MM.1S (cell line): ENCODE measurements around the gene GDF11.

Experiments used
- EZH2 ChIP-seq: fragments of 300-600 bp; sonication (generic); optimal IDR thresholded peaks from 2 replicates; pipeline ENCODE3; 2017; ENCODE audit warnings: low read depth, mild to moderate bottlenecking, antibody characterized with exemption, low read length, mixed read lengths
- TF ChIP-seq, protein P1 (sequence below): fragments of 300-600 bp; sonication (generic); IDR thresholded peaks from 2 replicates; pipeline ENCODE4 v1.5.1; 2016; ENCODE audit warnings: antibody characterized with exemption, low read length, mixed read lengths

GRCh38 chr12:55703288-55703687, 39.6 kb upstream of the GDF11 start:
- TF ChIP-seq, protein P1, sequence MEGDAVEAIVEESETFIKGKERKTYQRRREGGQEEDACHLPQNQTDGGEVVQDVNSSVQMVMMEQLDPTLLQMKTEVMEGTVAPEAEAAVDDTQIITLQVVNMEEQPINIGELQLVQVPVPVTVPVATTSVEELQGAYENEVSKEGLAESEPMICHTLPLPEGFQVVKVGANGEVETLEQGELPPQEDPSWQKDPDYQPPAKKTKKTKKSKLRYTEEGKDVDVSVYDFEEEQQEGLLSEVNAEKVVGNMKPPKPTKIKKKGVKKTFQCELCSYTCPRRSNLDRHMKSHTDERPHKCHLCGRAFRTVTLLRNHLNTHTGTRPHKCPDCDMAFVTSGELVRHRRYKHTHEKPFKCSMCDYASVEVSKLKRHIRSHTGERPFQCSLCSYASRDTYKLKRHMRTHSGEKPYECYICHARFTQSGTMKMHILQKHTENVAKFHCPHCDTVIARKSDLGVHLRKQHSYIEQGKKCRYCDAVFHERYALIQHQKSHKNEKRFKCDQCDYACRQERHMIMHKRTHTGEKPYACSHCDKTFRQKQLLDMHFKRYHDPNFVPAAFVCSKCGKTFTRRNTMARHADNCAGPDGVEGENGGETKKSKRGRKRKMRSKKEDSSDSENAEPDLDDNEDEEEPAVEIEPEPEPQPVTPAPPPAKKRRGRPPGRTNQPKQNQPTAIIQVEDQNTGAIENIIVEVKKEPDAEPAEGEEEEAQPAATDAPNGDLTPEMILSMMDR, result no peak
- TF ChIP-seq EZH2, result no peak
